ENCODE data around the gene VAMP4. TPM values are rescaled to one million over a fixed set of nuclear protein-coding genes. Genes with fewer than 3 reads are reported as not detected.
"Not testable (repeated sequence)": the region's sequence is repeated elsewhere in the genome, so short reads cannot be mapped to it uniquely, and the experiment has no call there.

The VAMP4 gene
- total and polyA plus RNA-seq, 12 donors: 4.1 to 12.5 (median 8.1) TPM

DNA sequence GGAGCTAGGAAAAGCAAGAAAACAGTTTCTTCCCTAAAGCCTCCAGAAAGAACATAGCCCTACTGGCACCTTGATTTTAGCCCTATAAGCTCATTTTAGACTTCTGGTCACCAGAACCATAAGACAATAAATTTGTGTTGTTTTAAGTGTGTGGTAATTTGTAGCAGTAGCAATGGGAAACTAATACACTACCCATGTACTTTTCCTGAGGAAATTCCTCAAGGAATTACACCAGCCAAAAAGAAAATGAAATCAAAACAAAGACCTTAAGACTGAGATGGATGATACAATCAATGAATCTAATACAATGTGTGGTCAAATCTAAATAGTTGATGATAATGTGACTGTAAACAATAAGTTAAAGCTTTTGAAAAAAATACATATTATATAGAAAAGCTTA, 11.8 kb downstream of the VAMP4 start:
- ATAC-seq: no peak
- no peaks in the 10 kb centered on the region for H3K9me3 ChIP-seq
- intact Hi-C loops (cut with DNase I): no loop called here
- H3K36me3 ChIP-seq: peaks cover 0 to 63% (median 0%) of the 10 kb centered on the region in 9 donors
- no peak overlapping the region for H3K4me3 ChIP-seq
- peaks cover 0 to 21% (median 12%) of the 10 kb centered on the region in 9 donors for H3K4me1 ChIP-seq
- no peaks in the 10 kb centered on the region for H3K27me3 ChIP-seq
- TF ChIP-seq, protein P1, sequence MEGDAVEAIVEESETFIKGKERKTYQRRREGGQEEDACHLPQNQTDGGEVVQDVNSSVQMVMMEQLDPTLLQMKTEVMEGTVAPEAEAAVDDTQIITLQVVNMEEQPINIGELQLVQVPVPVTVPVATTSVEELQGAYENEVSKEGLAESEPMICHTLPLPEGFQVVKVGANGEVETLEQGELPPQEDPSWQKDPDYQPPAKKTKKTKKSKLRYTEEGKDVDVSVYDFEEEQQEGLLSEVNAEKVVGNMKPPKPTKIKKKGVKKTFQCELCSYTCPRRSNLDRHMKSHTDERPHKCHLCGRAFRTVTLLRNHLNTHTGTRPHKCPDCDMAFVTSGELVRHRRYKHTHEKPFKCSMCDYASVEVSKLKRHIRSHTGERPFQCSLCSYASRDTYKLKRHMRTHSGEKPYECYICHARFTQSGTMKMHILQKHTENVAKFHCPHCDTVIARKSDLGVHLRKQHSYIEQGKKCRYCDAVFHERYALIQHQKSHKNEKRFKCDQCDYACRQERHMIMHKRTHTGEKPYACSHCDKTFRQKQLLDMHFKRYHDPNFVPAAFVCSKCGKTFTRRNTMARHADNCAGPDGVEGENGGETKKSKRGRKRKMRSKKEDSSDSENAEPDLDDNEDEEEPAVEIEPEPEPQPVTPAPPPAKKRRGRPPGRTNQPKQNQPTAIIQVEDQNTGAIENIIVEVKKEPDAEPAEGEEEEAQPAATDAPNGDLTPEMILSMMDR (IDR thresholded peaks at IDR 0.05): no peak
- DNase-seq: no peak
- H3K27ac ChIP-seq: peak overlapping the region in 1 of 10 donors; percentile 24

GRCh38 chr1:171727778-171728177, 14.1 kb downstream of the VAMP4 start:
- peaks cover 0 to 21% (median 12%) of the 10 kb centered on the region in 9 donors for H3K4me1 ChIP-seq
- DNase-seq (no peak), ATAC-seq (no peak)
- H3K27ac ChIP-seq: no peak overlapping the region
- TF ChIP-seq, protein P1 (IDR thresholded peaks at IDR 0.05): no peak
- intact Hi-C loops (cut with DNase I): no loop called here
- H3K27me3 ChIP-seq: no peaks in the 10 kb centered on the region
- 91 to 94% methylated on average over 3 of the region's 3 CpGs for WGBS, 2 donors
- H3K4me3 ChIP-seq: no peak overlapping the region
- H3K36me3 ChIP-seq: peaks cover 0 to 59% (median 0%) of the 10 kb centered on the region in 9 donors
- peaks cover 0 to 15% (median 9%) of the 10 kb centered on the region in 11 donors for H3K9me3 ChIP-seq

DNA sequence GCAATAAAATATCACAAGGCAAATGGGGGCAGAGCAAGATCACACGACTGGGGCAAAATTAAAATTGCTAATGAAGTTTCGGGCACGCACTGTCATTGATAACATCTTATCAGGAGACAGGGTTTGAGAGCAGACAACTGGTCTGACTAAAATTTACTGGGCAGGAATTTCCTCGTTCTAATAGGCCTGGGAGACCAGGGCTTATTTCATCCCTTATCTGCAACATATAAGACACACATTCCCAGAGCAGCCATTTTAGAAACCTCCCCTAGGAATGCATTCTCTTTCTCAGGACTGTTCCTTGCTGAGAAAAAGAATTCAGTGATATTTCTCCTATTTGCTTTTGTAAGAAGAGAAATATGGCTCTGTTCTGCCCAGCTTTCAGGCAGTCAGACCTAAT, 18.7 kb downstream of the VAMP4 start:
- H3K27ac ChIP-seq; ATAC-seq; DNase-seq; H3K4me1 ChIP-seq; H3K27me3 ChIP-seq; H3K4me3 ChIP-seq; intact Hi-C loops (cut with DNase I): not testable (repeated sequence)
- Histone ChIP-seq H3K9me3 (peaks cover 0 to 25% (median 10%) of the 10 kb centered on the region in 11 donors), H3K36me3 (peaks cover 0 to 47% (median 0%) of the 10 kb centered on the region in 9 donors)
- 95 to 99% methylated on average over 4 of the region's 4 CpGs for WGBS, 2 donors

DNA sequence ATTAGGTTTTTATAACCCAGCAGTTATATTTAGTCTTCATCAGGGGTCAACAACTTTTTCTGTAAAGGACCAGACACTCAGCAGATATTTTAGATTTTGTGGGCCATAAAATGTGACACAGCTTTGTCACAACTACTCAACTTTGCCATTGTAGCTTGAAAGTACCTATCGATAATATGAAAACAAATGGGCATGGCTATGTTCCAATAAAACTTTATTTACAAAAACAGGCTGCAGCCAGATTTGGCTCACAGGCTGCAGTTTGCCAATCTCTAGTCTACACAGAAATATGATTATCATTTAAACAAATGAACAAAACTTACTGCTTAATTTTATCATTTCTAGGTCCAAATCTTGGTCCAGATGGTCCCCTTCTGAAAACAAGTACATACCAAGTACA, 23.0 kb downstream of the VAMP4 start:
- intact Hi-C loops (cut with DNase I): loop anchor here in 3 of 10 donors (5.0 kb wide), 2 partner anchors 72 to 77 kb away; no protein-coding TSS in a partner anchor
- no peak overlapping the region for H3K4me3 ChIP-seq
- DNase-seq (no peak), ATAC-seq (no peak)
- peaks cover 0 to 51% (median 0%) of the 10 kb centered on the region in 9 donors for H3K36me3 ChIP-seq
- H3K27ac ChIP-seq: no peak overlapping the region
- peaks cover 0 to 31% (median 11%) of the 10 kb centered on the region in 9 donors for H3K4me1 ChIP-seq
- WGBS, 2 donors: 92 to 95% methylated on average over 1 of the region's 1 CpG
- no peaks in the 10 kb centered on the region for H3K27me3 ChIP-seq
- TF ChIP-seq, protein P1 (IDR thresholded peaks at IDR 0.05): no peak
- H3K9me3 ChIP-seq: peaks cover 0 to 21% (median 10%) of the 10 kb centered on the region in 11 donors

- intact Hi-C loops (cut with DNase I): loop anchor here in 3 of 10 donors (5.0 kb wide), 2 partner anchors 71 to 76 kb away; no protein-coding TSS in a partner anchor
- H3K4me3 ChIP-seq: no peak overlapping the region
- peaks cover 0 to 51% (median 0%) of the 10 kb centered on the region in 9 donors for H3K36me3 ChIP-seq
- 97 to 100% methylated on average over 1 of the region's 1 CpG for WGBS, 2 donors
- H3K27ac ChIP-seq: no peak overlapping the region
- H3K27me3 ChIP-seq: no peaks in the 10 kb centered on the region
- TF ChIP-seq, protein P1 (IDR thresholded peaks at IDR 0.05): no peak
- H3K4me1 ChIP-seq: peaks cover 0 to 31% (median 11%) of the 10 kb centered on the region in 9 donors
- DNase-seq (no peak), ATAC-seq (no peak)
- H3K9me3 ChIP-seq: peaks cover 0 to 15% (median 7%) of the 10 kb centered on the region in 11 donors
Measured at GRCh38 chr1:171718216-171718615, 23.6 kb downstream of the VAMP4 start.

All from heart right ventricle (tissue), 16 donors.